ENCODE measurements around the gene CYB5A. TPM values are rescaled to one million over a fixed set of nuclear protein-coding genes. Genes with fewer than 3 reads are reported as not detected.

Gene CYB5A
- total RNA-seq, 1 donor from 2014 or later = 399 TPM

GRCh38 chr18:74292541-74292858, 737 bp upstream of the CYB5A start:
- H3K36me3 ChIP-seq = no peaks in the 10 kb centered on the region
- TF ChIP-seq CTCF (IDR thresholded peaks at IDR 0.05) = no peak
- peak overlapping the region; percentile 73 for H3K27ac ChIP-seq
- H3K4me3 ChIP-seq = peak overlapping the region; percentile 89
- intact Hi-C loops (cut with DNase I) = no loop called here
- DNase-seq = no peak
- H3K4me1 ChIP-seq = peaks cover 21% of the 10 kb centered on the region
- no peaks in the 10 kb centered on the region for H3K27me3 ChIP-seq
- ATAC-seq = no peak
- H3K9me3 ChIP-seq = no peaks in the 10 kb centered on the region

GRCh38 chr18:74291472-74291770, 342 bp downstream of the CYB5A start:
- H3K27ac ChIP-seq = peak overlapping the region; percentile 85
- TF ChIP-seq CTCF (IDR thresholded peaks at IDR 0.05) = no peak
- no peak for DNase-seq

DNA sequence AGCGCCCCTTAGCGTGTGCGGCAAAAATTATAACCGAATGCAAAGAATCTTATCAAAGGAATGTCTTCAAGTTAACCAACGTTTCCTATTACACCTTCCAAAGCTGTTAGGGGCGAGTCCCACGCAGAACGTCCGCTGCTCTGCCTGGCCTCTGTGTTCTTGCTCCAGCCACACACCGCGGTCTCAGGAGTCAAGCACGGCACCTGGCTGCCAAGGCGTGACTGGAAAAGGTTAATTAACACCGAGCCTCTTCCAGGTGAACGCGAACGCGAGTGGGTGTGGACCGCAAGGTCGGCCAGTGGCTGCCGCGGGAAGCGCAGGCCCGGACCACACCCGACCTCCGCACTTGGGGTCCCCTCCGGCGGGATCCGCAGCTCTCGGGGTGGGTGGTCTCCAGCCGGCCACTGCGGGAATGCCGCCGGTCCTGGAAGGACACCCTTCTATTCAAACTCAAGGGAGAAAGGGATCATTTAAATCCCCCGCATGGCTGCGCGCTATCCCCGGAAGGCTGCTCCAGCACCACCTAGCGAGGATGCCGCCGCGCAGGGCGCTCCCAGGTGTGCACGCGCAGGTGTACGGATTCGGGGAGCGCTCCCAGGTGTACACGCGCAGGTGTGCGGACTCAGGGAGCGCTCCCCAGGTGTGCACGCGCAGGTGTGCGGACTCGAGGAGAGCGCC, 830 bp downstream of the CYB5A start:
- H3K4me3 ChIP-seq = peak overlapping the region; percentile 89
- intact Hi-C loops (cut with DNase I) = no loop called here
- H3K27me3 ChIP-seq = no peaks in the 10 kb centered on the region
- ATAC-seq (peak; percentile 75), DNase-seq (peak; percentile 88)
- peaks cover 36% of the 10 kb centered on the region for H3K4me1 ChIP-seq
- no peaks in the 10 kb centered on the region for H3K9me3 ChIP-seq
- no peaks in the 10 kb centered on the region for H3K36me3 ChIP-seq
- H3K27ac ChIP-seq = peak overlapping the region; percentile 85
- TF ChIP-seq CTCF (IDR thresholded peaks at IDR 0.05) = peak; percentile 18

More at GRCh38 chr18:74291472-74291770, 342 bp downstream of the CYB5A start:
- peak overlapping the region; percentile 89 for H3K4me3 ChIP-seq
- H3K27me3 ChIP-seq = no peaks in the 10 kb centered on the region
- intact Hi-C loops (cut with DNase I) = no loop called here
- H3K4me1 ChIP-seq = peaks cover 31% of the 10 kb centered on the region
- H3K9me3 ChIP-seq = no peaks in the 10 kb centered on the region
- no peak for ATAC-seq
- no peaks in the 10 kb centered on the region for H3K36me3 ChIP-seq

DNA sequence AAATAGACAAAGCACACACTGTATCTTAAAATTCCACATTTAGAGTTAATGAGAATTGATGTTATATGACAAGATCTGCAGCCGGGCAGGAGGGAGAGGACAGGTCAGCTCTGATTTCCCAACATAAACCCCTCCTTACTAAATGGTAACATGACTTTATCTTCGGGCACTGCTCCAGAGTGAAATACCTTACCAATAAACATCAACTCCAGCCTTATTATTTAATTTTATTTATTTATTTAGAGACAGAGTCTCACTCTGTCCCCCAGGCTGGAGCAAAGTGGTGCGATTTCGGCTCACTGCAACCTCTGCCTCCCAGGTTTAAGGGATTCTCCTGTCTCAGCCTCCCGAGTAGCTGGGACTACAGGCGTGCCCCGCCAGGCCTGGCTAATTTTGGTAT, 1.7 kb downstream of the CYB5A start:
- TF ChIP-seq CTCF (IDR thresholded peaks at IDR 0.05) = no peak
- intact Hi-C loops (cut with DNase I) = no loop called here
- no peaks in the 10 kb centered on the region for H3K36me3 ChIP-seq
- ATAC-seq (no peak), DNase-seq (no peak)
- peak overlapping the region; percentile 89 for H3K4me3 ChIP-seq
- H3K9me3 ChIP-seq = no peaks in the 10 kb centered on the region
- H3K27me3 ChIP-seq = no peaks in the 10 kb centered on the region
- H3K4me1 ChIP-seq = peaks cover 43% of the 10 kb centered on the region
- H3K27ac ChIP-seq = peak overlapping the region; percentile 85

GRCh38 chr18:74289137-74289536, 2.6 kb downstream of the CYB5A start:
- intact Hi-C loops (cut with DNase I) = no loop called here
- no peaks in the 10 kb centered on the region for H3K36me3 ChIP-seq
- ATAC-seq (no peak), DNase-seq (no peak)
- no peak for TF ChIP-seq CTCF (IDR thresholded peaks at IDR 0.05)
- H3K9me3 ChIP-seq = no peaks in the 10 kb centered on the region
- H3K4me1 ChIP-seq = peaks cover 51% of the 10 kb centered on the region
- H3K4me3 ChIP-seq = peak overlapping the region; percentile 89
- H3K27ac ChIP-seq = peak overlapping the region; percentile 85
- no peaks in the 10 kb centered on the region for H3K27me3 ChIP-seq

- peak overlapping the region; percentile 89 for H3K4me3 ChIP-seq
- H3K9me3 ChIP-seq = no peaks in the 10 kb centered on the region
- no peaks in the 10 kb centered on the region for H3K36me3 ChIP-seq
- ATAC-seq (no peak), DNase-seq (no peak)
- peak overlapping the region; percentile 85 for H3K27ac ChIP-seq
- H3K27me3 ChIP-seq = no peaks in the 10 kb centered on the region
- intact Hi-C loops (cut with DNase I) = no loop called here
- peaks cover 55% of the 10 kb centered on the region for H3K4me1 ChIP-seq
- TF ChIP-seq CTCF (IDR thresholded peaks at IDR 0.05) = no peak
These were observed 3.0 kb downstream of the CYB5A start for GRCh38 chr18:74288730-74289129.

Data from upper lobe of right lung (tissue), 1 donor.